ENCODE results near the gene ZNF688. TPM values are rescaled to one million over a fixed set of nuclear protein-coding genes. Genes with fewer than 3 reads are reported as not detected.

The ZNF688 gene
- total and polyA plus RNA-seq, 9 of the 15 experiments (the other 6 are each of a cell fraction or from before 2014, with no cell fraction given) = 0.48 to 12.9 (median 4.5) TPM

GRCh38 chr16:30557957-30558788, 13.3 kb downstream of the ZNF688 start, which contains the start of gene ZNF764 (continued):
- TF ChIP-seq THRA (IDR thresholded peaks at IDR 0.05) (no peak), EWSR1 (IDR thresholded peaks at IDR 0.05; ENCODE audit: borderline replicate concordance, low read depth, partially characterized antibody) (no peak), ZFP30 (CRISPR knock-in tag; IDR thresholded peaks at IDR 0.05; ENCODE audit: borderline replicate concordance) (no peak), BACH1 (tag; IDR thresholded peaks at IDR 0.05) (no peak; the same call in 1 of the 2 replicates), KLF1 (tag; IDR thresholded peaks at IDR 0.05) (0 out of 2 replicates have a peak, but pooled peaks have one; percentile 40), HMG20A (CRISPR knock-in tag; conservative IDR thresholded peaks at IDR 0.05) (no peak), KLF6 (CRISPR knock-in tag; IDR thresholded peaks at IDR 0.05; ENCODE audit: borderline replicate concordance) (peak; percentile 35; the same call in 1 of the 2 replicates), DDX20 (tag; IDR thresholded peaks at IDR 0.05; ENCODE audit: low read depth) (no peak), RNF2 (IDR thresholded peaks at IDR 0.05) (peak; percentile 48; the same call in 1 of the 2 replicates), RBM14 (IDR thresholded peaks at IDR 0.05; ENCODE audit: borderline replicate concordance, insufficient read depth, low read depth, low read length) (peak; percentile 94; the same call in 1 of the 2 replicates), BDP1 (IDR thresholded peaks at IDR 0.05; ENCODE audit: insufficient read depth, insufficient read length) (no peak), RBM39 (optimal IDR thresholded peaks at IDR 0.05; ENCODE audit: low read depth, low read length) (no peak), TGIF2 (CRISPR knock-in tag; IDR thresholded peaks at IDR 0.05) (no peak), SP1 (CRISPR knock-in tag; IDR thresholded peaks at IDR 0.05) (peak; percentile 82), MEF2A (IDR thresholded peaks at IDR 0.05; ENCODE audit: control insufficient read depth, low read depth, low read length) (no peak; the same call in 1 of the 2 replicates), CBFA2T2 (conservative IDR thresholded peaks at IDR 0.05) (no peak), ZNF699 (CRISPR knock-in tag; IDR thresholded peaks at IDR 0.05; ENCODE audit: insufficient replicate concordance) (no peak), ZBTB2 (IDR thresholded peaks at IDR 0.05) (peak; percentile 84; the same call in 1 of the 2 replicates), ZNF445 (CRISPR knock-in tag; IDR thresholded peaks at IDR 0.05; ENCODE audit: low read depth) (no peak), NKRF (IDR thresholded peaks at IDR 0.05; ENCODE audit: borderline replicate concordance) (peak; percentile 62; the same call in 1 of the 2 replicates), OTX1 (CRISPR knock-in tag; IDR thresholded peaks at IDR 0.05) (peak; percentile 53; the same call in 1 of the 2 replicates), THRAP3 (IDR thresholded peaks at IDR 0.05; ENCODE audit: borderline replicate concordance) (no peak)
